Right hindlimb (tissue), 1 donor: Measurements from ENCODE around the gene MXRA5.
"Not testable (repeated sequence)": the region's sequence is repeated elsewhere in the genome, so short reads cannot be mapped to it uniquely, and the experiment has no call there.

ENCODE experiments used
- DNase-seq: peaks from one replicate; pipeline ENCODE4 v3.0.0-alpha.2; 2018

MXRA5 gene

GRCh38 chrX:3320471-3321046 is 25.9 kb downstream of the MXRA5 start:
- DNase-seq = no peak

DNA sequence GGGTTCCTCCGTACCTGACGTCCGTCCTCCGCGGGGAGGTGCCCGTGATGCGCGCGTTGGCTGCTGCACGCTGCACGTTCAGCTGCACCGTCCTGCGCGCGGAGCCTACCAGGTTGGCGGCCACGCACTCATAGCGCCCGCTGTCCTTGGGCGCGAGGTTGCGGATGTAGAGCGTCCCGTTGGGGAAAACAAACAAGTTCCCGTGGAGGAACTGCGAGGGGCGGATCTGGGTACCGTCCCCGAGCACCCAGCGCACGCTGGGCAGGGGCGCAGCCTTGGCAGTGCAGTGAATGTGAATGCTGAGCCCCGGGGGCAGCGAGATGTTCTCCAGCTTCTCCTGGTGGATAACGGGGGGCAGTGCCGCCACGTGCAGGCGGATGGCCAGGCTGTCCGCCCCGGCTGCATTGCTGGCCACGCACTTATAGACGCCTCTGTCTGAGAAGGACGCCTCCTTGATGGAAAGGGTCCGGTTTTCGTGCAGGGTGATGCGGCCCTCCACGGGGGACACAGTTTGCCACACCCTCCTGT is 29.2 kb downstream of the MXRA5 start:
- no peak for DNase-seq

GRCh38 chrX:3312109-3312508 is 34.3 kb downstream of the MXRA5 start:
- no peak for DNase-seq

DNA sequence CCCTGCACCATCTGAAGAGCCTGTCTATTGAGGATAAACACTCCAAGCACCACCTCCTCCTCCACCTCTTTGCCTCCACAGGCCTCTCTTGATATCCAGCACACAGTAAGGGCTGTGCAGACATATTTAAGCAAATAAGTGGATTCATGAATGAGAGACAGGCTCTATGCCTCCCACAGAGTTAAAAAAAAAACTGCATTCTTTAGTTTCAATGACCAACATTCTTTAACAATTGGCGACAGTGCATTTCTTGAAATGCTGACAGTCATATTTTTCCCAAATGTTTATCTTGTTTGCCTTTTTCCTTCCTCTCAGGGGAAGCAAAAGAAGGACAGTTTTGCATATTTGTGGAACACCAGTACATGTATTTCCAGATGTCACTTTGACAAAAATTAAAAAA is 38.6 kb downstream of the MXRA5 start:
- DNase-seq = no peak

GRCh38 chrX:3299636-3300035 is 46.8 kb downstream of the MXRA5 start:
- DNase-seq = no peak

GRCh38 chrX:3295731-3296130 is 50.7 kb downstream of the MXRA5 start:
- DNase-seq = no peak

GRCh38 chrX:3293251-3293650 is 53.2 kb downstream of the MXRA5 start:
- DNase-seq = no peak

DNA sequence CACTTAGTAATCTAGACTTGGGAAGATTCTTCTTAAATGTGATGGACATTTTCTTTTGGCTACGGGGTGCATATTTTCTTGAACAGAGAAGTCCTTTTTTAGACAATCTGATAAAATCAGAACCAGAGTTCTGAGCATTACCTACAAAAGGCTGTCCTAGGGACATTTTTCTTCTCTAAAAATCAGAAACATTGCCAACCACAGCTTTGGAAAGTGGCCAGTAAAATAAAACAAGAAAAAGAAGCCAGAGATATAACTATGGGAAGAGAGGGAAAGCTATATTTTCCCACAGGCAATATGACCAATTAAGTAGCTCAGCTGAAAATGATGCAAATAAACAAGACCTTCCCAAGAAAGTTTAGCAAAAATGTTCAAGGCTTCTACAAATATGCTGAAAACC is 55.9 kb downstream of the MXRA5 start:
- no peak for DNase-seq

- peak; percentile 34 for DNase-seq
Observed at GRCh38 chrX:3286196-3286945, 60.1 kb downstream of the MXRA5 start.

GRCh38 chrX:3280706-3281105 is 65.7 kb downstream of the MXRA5 start:
- DNase-seq = no peak

GRCh38 chrX:3273668-3274067 is 72.8 kb downstream of the MXRA5 start:
- not testable (repeated sequence) for DNase-seq

DNA sequence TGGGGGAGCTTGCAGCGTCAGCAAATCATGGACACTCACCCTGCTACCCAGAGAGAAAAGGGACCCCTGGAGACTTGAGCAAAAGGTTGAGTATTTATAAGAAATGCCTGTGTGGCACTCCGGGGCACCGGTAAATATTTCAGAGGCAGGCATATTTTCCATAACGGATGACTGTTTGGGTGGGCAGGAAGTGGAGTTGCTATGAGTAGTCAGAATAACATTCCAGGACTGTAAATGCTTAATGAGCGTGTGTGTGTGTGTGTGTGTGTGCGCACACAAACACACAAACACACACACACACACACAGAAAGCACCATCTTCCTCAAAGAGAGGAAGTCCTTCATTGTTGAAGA is 74.6 kb downstream of the MXRA5 start:
- peak; percentile 37 for DNase-seq

DNA sequence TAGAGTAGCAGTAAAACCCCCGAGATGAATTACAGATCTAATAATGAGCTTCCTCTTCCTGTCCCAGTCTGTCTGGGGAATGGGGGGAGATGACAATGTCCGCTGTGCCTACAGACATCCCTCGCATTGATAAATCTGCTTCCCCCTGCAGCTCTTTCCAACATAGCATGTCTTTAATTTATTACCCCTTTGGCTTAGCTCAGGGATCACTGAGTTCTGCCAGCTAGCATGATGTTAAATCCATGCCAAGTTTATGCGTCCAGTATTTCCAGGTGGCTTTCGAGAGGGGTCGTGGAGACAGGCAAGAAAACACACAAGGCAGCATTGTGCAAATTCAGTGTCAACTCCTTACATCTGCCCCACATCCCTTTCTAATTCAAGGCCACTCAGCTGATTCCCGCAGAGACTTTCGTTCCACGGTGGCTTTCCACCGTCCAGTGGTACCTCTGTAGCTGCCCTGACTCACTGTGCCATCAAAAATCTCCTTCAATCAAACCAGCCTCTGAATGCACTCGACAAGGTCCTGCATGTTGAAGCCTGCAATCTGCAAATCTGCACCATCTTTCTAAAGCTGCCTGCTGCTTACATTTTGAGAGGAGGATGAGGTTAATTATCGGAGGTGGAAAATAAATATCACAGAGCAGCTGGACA is 75.1 kb downstream of the MXRA5 start:
- no peak for DNase-seq

DNA sequence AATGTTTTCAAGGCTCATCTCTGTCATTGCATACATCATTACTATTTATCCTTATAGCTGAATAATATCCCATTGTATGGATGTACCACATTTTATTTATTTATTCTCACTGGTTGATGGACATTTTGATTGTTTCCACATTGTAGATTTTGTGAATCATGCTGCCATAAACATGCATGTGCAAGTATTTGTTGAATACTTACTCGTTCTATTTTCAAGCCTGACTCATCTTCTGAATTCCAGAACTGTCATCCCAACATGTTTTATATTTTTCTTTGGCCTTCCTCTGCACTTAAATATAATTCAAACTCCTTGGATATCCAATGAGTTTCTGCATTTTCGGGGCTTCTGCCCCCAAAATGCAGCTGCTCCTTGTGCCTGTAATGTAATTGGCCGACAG is 77.6 kb downstream of the MXRA5 start:
- DNase-seq = no peak

DNA sequence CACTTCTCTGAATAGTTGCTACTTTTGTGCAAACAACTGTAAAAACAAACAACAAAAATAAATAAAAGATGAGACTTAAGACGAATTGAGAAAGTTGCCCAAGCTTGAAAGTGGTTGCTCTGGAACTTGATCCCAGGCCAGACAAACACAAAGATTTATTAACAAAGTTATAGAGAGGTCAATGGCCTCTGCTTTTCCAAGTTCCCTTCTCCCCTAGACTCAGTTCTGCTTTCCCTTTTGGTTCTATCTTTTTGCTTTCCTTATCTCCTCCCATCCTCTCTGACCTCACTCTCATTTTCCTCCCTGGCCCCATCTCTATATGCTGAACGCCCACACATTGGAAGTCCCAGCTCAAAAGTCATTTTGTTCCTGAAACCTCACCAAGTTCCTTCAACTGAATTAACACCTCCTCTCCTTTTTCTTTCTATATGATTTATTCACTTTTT is 82.7 kb downstream of the MXRA5 start:
- DNase-seq = no peak

DNA sequence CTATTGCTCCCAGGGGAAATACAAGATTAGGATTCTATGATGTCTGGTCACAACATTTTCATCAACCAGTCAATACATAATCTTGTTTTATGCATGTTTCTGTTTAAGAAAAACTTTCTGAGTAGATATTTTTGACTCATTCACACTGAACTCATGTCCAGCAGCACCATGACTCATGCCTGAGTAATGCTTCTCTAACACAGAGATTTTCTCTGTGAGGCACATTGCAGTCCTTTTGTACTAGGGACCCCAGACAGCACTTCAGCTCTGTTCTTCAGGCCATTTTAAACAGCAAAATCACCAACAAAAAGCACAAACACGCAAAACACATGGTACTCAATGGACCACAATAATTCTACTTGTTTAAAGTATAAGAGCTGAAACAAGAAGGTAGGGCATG is 83.6 kb downstream of the MXRA5 start:
- DNase-seq = no peak
